Measurements from ENCODE around the gene GPR176. TPM values are rescaled to one million over a fixed set of nuclear protein-coding genes. Genes with fewer than 3 reads are reported as not detected.
A peak's percentile ranks its signal among the peaks of the same experiment; 100 is the strongest.

The GPR176 gene
- 33.5 TPM for polyA plus RNA-seq (2013, experiment 1 of 4)
- 34.1 TPM for polyA plus RNA-seq (2013, experiment 2 of 4)
- polyA plus RNA-seq (2013, experiment 3 of 4) = 21.8 TPM
- 23.8 TPM for polyA plus RNA-seq (2013, experiment 4 of 4)

- H3K4me1 ChIP-seq (ENCODE audit: control insufficient read depth, insufficient read depth, low read length) = peaks cover 7% of the 10 kb centered on the region
- WGBS, 2 experiments = 0 to 1% methylated on average over 84 of the region's 84 CpGs
- no peak within 1 kb of the TSS for H3K27ac ChIP-seq (ENCODE audit: insufficient read depth, low read depth, low read length, poor library complexity, severe bottlenecking)
- H3K36me3 ChIP-seq (ENCODE audit: control insufficient read depth, insufficient read depth, low read length) = no peaks in the 10 kb centered on the region
- peak within 1 kb of the TSS; percentile 72 for H3K4me3 ChIP-seq (ENCODE audit: insufficient read depth, low read depth, low read length)
- H3K9me3 ChIP-seq (ENCODE audit: control insufficient read depth, low read length) = no peaks in the 10 kb centered on the region
- H3K27me3 ChIP-seq (ENCODE audit: control insufficient read depth, insufficient read depth, low read length, poor library complexity, severe bottlenecking) = peaks cover 28% of the 10 kb centered on the region
These were observed at the start of gene GPR176 for GRCh38 chr15:39919748-39920509. GPR176 (minus strand) TSS chr15:39920266; CDS start chr15:39920026, 240 bp downstream.

GRCh38 chr15:39969002-39969394 is 48.9 kb upstream of the GPR176 start:
- no peak overlapping the region for H3K27ac ChIP-seq (ENCODE audit: insufficient read depth, low read depth, low read length, poor library complexity, severe bottlenecking)
- H3K36me3 ChIP-seq (ENCODE audit: control insufficient read depth, insufficient read depth, low read length) = peaks cover 16% of the 10 kb centered on the region
- H3K4me1 ChIP-seq (ENCODE audit: control insufficient read depth, insufficient read depth, low read length) = no peaks in the 10 kb centered on the region
- H3K9me3 ChIP-seq (ENCODE audit: control insufficient read depth, low read length) = no peaks in the 10 kb centered on the region
- no peaks in the 10 kb centered on the region for H3K27me3 ChIP-seq (ENCODE audit: control insufficient read depth, insufficient read depth, low read length, poor library complexity, severe bottlenecking)
- 84 to 95% methylated on average over 2 of the region's 2 CpGs for WGBS, 2 experiments
- H3K4me3 ChIP-seq (ENCODE audit: insufficient read depth, low read depth, low read length) = no peak overlapping the region

GRCh38 chr15:39968273-39969001 is 48.4 kb upstream of the GPR176 start:
- 91 to 100% methylated on average over 2 of the region's 3 CpGs for WGBS, 2 experiments

GRCh38 chr15:39966521-39966920 is 46.5 kb upstream of the GPR176 start:
- Histone ChIP-seq H3K27me3 (ENCODE audit: control insufficient read depth, insufficient read depth, low read length, poor library complexity, severe bottlenecking) (no peaks in the 10 kb centered on the region), H3K9me3 (ENCODE audit: control insufficient read depth, low read length) (no peaks in the 10 kb centered on the region), H3K4me3 (ENCODE audit: insufficient read depth, low read depth, low read length) (no peak overlapping the region), H3K36me3 (ENCODE audit: control insufficient read depth, insufficient read depth, low read length) (peaks cover 16% of the 10 kb centered on the region), H3K4me1 (ENCODE audit: control insufficient read depth, insufficient read depth, low read length) (no peaks in the 10 kb centered on the region), H3K27ac (ENCODE audit: insufficient read depth, low read depth, low read length, poor library complexity, severe bottlenecking) (no peak overlapping the region)
- 79 to 90% methylated on average over 1 of the region's 2 CpGs for WGBS, 2 experiments

More at GRCh38 chr15:39968273-39969001, 48.4 kb upstream of the GPR176 start:
- no peak overlapping the region for H3K27ac ChIP-seq (ENCODE audit: insufficient read depth, low read depth, low read length, poor library complexity, severe bottlenecking)
- H3K4me3 ChIP-seq (ENCODE audit: insufficient read depth, low read depth, low read length) = no peak overlapping the region
- no peaks in the 10 kb centered on the region for H3K9me3 ChIP-seq (ENCODE audit: control insufficient read depth, low read length)
- H3K36me3 ChIP-seq (ENCODE audit: control insufficient read depth, insufficient read depth, low read length) = peaks cover 16% of the 10 kb centered on the region
- H3K27me3 ChIP-seq (ENCODE audit: control insufficient read depth, insufficient read depth, low read length, poor library complexity, severe bottlenecking) = no peaks in the 10 kb centered on the region
- H3K4me1 ChIP-seq (ENCODE audit: control insufficient read depth, insufficient read depth, low read length) = no peaks in the 10 kb centered on the region

GRCh38 chr15:39963786-39964185 is 43.7 kb upstream of the GPR176 start:
- Histone ChIP-seq H3K27ac (ENCODE audit: insufficient read depth, low read depth, low read length, poor library complexity, severe bottlenecking) (no peak overlapping the region), H3K4me3 (ENCODE audit: insufficient read depth, low read depth, low read length) (no peak overlapping the region), H3K9me3 (ENCODE audit: control insufficient read depth, low read length) (no peaks in the 10 kb centered on the region), H3K36me3 (ENCODE audit: control insufficient read depth, insufficient read depth, low read length) (peaks cover 10% of the 10 kb centered on the region), H3K4me1 (ENCODE audit: control insufficient read depth, insufficient read depth, low read length) (peaks cover 6% of the 10 kb centered on the region), H3K27me3 (ENCODE audit: control insufficient read depth, insufficient read depth, low read length, poor library complexity, severe bottlenecking) (no peaks in the 10 kb centered on the region)
- WGBS, 2 experiments = 93 to 96% methylated on average over 2 of the region's 2 CpGs

GRCh38 chr15:39961051-39961450 is 41.0 kb upstream of the GPR176 start:
- H3K9me3 ChIP-seq (ENCODE audit: control insufficient read depth, low read length) = no peaks in the 10 kb centered on the region
- H3K4me3 ChIP-seq (ENCODE audit: insufficient read depth, low read depth, low read length) = no peak overlapping the region
- peaks cover 4% of the 10 kb centered on the region for H3K36me3 ChIP-seq (ENCODE audit: control insufficient read depth, insufficient read depth, low read length)
- 70 to 91% methylated on average over 1 of the region's 1 CpG for WGBS, 2 experiments
- H3K27ac ChIP-seq (ENCODE audit: insufficient read depth, low read depth, low read length, poor library complexity, severe bottlenecking) = no peak overlapping the region
- no peaks in the 10 kb centered on the region for H3K27me3 ChIP-seq (ENCODE audit: control insufficient read depth, insufficient read depth, low read length, poor library complexity, severe bottlenecking)
- peaks cover 6% of the 10 kb centered on the region for H3K4me1 ChIP-seq (ENCODE audit: control insufficient read depth, insufficient read depth, low read length)

- H3K4me1 ChIP-seq (ENCODE audit: control insufficient read depth, insufficient read depth, low read length) = peaks cover 6% of the 10 kb centered on the region
- H3K27me3 ChIP-seq (ENCODE audit: control insufficient read depth, insufficient read depth, low read length, poor library complexity, severe bottlenecking) = no peaks in the 10 kb centered on the region
- H3K4me3 ChIP-seq (ENCODE audit: insufficient read depth, low read depth, low read length) = no peak overlapping the region
- H3K9me3 ChIP-seq (ENCODE audit: control insufficient read depth, low read length) = no peaks in the 10 kb centered on the region
- 95 to 97% methylated on average over 3 of the region's 3 CpGs for WGBS, 2 experiments
- H3K27ac ChIP-seq (ENCODE audit: insufficient read depth, low read depth, low read length, poor library complexity, severe bottlenecking) = no peak overlapping the region
- peaks cover 8% of the 10 kb centered on the region for H3K36me3 ChIP-seq (ENCODE audit: control insufficient read depth, insufficient read depth, low read length)
These were observed 40.3 kb upstream of the GPR176 start for GRCh38 chr15:39960411-39960810.

GRCh38 chr15:39959411-39959810 is 39.3 kb upstream of the GPR176 start:
- peaks cover 6% of the 10 kb centered on the region for H3K4me1 ChIP-seq (ENCODE audit: control insufficient read depth, insufficient read depth, low read length)
- no peaks in the 10 kb centered on the region for H3K27me3 ChIP-seq (ENCODE audit: control insufficient read depth, insufficient read depth, low read length, poor library complexity, severe bottlenecking)
- H3K9me3 ChIP-seq (ENCODE audit: control insufficient read depth, low read length) = no peaks in the 10 kb centered on the region
- 93 to 96% methylated on average over 1 of the region's 1 CpG for WGBS, 2 experiments
- no peak overlapping the region for H3K27ac ChIP-seq (ENCODE audit: insufficient read depth, low read depth, low read length, poor library complexity, severe bottlenecking)
- peaks cover 9% of the 10 kb centered on the region for H3K36me3 ChIP-seq (ENCODE audit: control insufficient read depth, insufficient read depth, low read length)
- no peak overlapping the region for H3K4me3 ChIP-seq (ENCODE audit: insufficient read depth, low read depth, low read length)

- Histone ChIP-seq H3K27ac (ENCODE audit: insufficient read depth, low read depth, low read length, poor library complexity, severe bottlenecking) (no peak overlapping the region), H3K4me3 (ENCODE audit: insufficient read depth, low read depth, low read length) (no peak overlapping the region), H3K36me3 (ENCODE audit: control insufficient read depth, insufficient read depth, low read length) (peaks cover 10% of the 10 kb centered on the region), H3K4me1 (ENCODE audit: control insufficient read depth, insufficient read depth, low read length) (peaks cover 6% of the 10 kb centered on the region), H3K9me3 (ENCODE audit: control insufficient read depth, low read length) (no peaks in the 10 kb centered on the region), H3K27me3 (ENCODE audit: control insufficient read depth, insufficient read depth, low read length, poor library complexity, severe bottlenecking) (no peaks in the 10 kb centered on the region)
- WGBS, 2 experiments = 87 to 93% methylated on average over 1 of the region's 1 CpG
These were observed 37.4 kb upstream of the GPR176 start for GRCh38 chr15:39957481-39957880.

GRCh38 chr15:39953521-39953920 is 33.5 kb upstream of the GPR176 start:
- 93 to 99% methylated on average over 4 of the region's 4 CpGs for whole genome bisulfite sequencing, 2 experiments
- Histone ChIP-seq H3K27ac (ENCODE audit: insufficient read depth, low read depth, low read length, poor library complexity, severe bottlenecking) (no peak overlapping the region), H3K4me1 (ENCODE audit: control insufficient read depth, insufficient read depth, low read length) (no peaks in the 10 kb centered on the region), H3K4me3 (ENCODE audit: insufficient read depth, low read depth, low read length) (no peak overlapping the region), H3K9me3 (ENCODE audit: control insufficient read depth, low read length) (no peaks in the 10 kb centered on the region), H3K27me3 (ENCODE audit: control insufficient read depth, insufficient read depth, low read length, poor library complexity, severe bottlenecking) (no peaks in the 10 kb centered on the region), H3K36me3 (ENCODE audit: control insufficient read depth, insufficient read depth, low read length) (peaks cover 14% of the 10 kb centered on the region)
